Thyroid gland (tissue), 4 donors: ENCODE results near the gene BORCS6.

Experiments
- POLR2A ChIP-seq, 2 donors: fragments of 450-650 bp; IDR thresholded peaks; one replicate each; pipeline ENCODE4 v1.6.1; 2017; ENCODE audit warnings: antibody characterized with exemption in 2 of 2, mild to moderate bottlenecking in 2 of 2, moderate library complexity in 1 of 2
- TF ChIP-seq, protein P1 (sequence below), 6 experiments: fragments of 200-600 bp in 3 of 6; fragments of 450-650 bp in 3 of 6; sonication (generic) in 3 of 6; IDR thresholded peaks; one replicate each; pipeline ENCODE4 v1.5.1; 2016 to 2019; ENCODE audit warnings: antibody characterized with exemption in 6 of 6, mild to moderate bottlenecking in 2 of 6, inconsistent platforms in 1 of 6, moderate library complexity in 1 of 6

DNA sequence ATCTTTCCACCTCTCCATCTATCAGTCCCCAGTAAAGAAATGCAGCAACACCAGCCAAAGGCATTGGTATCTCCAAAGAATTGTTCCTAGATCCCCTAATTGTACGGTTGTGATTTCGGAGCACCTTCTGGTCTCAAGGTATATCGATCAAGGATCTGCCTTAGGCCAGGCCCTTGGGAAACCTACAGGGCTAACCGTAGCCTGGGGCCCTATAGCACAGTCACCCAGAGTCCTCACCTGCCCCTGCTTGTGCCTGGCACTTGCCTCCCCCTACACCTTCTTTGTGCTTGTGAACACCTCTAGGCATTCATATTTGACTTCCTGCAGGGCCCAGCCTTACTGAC lies 37.2 kb upstream of the BORCS6 start:
- TF ChIP-seq, protein P1, sequence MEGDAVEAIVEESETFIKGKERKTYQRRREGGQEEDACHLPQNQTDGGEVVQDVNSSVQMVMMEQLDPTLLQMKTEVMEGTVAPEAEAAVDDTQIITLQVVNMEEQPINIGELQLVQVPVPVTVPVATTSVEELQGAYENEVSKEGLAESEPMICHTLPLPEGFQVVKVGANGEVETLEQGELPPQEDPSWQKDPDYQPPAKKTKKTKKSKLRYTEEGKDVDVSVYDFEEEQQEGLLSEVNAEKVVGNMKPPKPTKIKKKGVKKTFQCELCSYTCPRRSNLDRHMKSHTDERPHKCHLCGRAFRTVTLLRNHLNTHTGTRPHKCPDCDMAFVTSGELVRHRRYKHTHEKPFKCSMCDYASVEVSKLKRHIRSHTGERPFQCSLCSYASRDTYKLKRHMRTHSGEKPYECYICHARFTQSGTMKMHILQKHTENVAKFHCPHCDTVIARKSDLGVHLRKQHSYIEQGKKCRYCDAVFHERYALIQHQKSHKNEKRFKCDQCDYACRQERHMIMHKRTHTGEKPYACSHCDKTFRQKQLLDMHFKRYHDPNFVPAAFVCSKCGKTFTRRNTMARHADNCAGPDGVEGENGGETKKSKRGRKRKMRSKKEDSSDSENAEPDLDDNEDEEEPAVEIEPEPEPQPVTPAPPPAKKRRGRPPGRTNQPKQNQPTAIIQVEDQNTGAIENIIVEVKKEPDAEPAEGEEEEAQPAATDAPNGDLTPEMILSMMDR (IDR thresholded peaks at IDR 0.05): no peak
- no peak for TF ChIP-seq POLR2A (IDR thresholded peaks at IDR 0.05)
